Stimulated activated naive CD8-positive, alpha-beta T cell treated with anti-CD3 and anti-CD28 coated beads, Interleukin-15, Interleukin-2, amounts not matched to agents 100 ng/mL and 50 ng/mL, for 24 hours (primary cell): ENCODE data around the gene EXOC1L.

ENCODE experiments used
- H3K27ac Mint-ChIP-seq: one replicate; pipeline ENCODE4 v1.8.0; 2021; ENCODE audit warnings: mild to moderate bottlenecking, mixed read lengths
- H3K27me3 Mint-ChIP-seq: one replicate; pipeline ENCODE4 v1.8.0; 2021; ENCODE audit warnings: mixed read lengths
- H3K36me3 Mint-ChIP-seq: one replicate; pipeline ENCODE4 v1.8.0; 2021; ENCODE audit warnings: low read depth, mixed read lengths
- H3K4me1 Mint-ChIP-seq: one replicate; pipeline ENCODE4 v1.8.0; 2021; ENCODE audit warnings: low read depth, mixed read lengths
- H3K4me3 Mint-ChIP-seq: one replicate; pipeline ENCODE4 v1.8.0; 2021; ENCODE audit warnings: mild to moderate bottlenecking, mixed read lengths
- H3K9me3 Mint-ChIP-seq: one replicate; pipeline ENCODE4 v1.8.0; 2021; ENCODE audit warnings: mixed read lengths

EXOC1L gene

GRCh38 chr4:55884093-55884850 is 64.7 kb downstream of the EXOC1L start:
- Mint-ChIP-seq H3K27me3 (no peaks in the 10 kb centered on the region), H3K36me3 (peaks cover 33% of the 10 kb centered on the region), H3K9me3 (no peaks in the 10 kb centered on the region), H3K4me3 (no peak overlapping the region), H3K4me1 (no peaks in the 10 kb centered on the region), H3K27ac (no peak overlapping the region)

- Mint-ChIP-seq H3K27ac (no peak overlapping the region), H3K27me3 (no peaks in the 10 kb centered on the region), H3K9me3 (no peaks in the 10 kb centered on the region), H3K4me3 (no peak overlapping the region), H3K36me3 (peaks cover 35% of the 10 kb centered on the region), H3K4me1 (no peaks in the 10 kb centered on the region)
These were observed 65.2 kb downstream of the EXOC1L start for GRCh38 chr4:55884851-55885219.
